SK-N-MC (cell line): ENCODE data around the gene CLCN6.

ENCODE experiments used
- FOXP2 ChIP-seq: optimal IDR thresholded peaks from 2 replicates; pipeline ENCODE3; 2011; ENCODE audit warnings: mild to moderate bottlenecking, moderate library complexity; ENCODE audit not compliant: insufficient read depth; ENCODE audit errors: extremely low read length, control extremely low read depth
- POLR2AphosphoS5 ChIP-seq: IDR thresholded peaks from 2 replicates; pipeline ENCODE4 v1.6.1; 2012; ENCODE audit warnings: mild to moderate bottlenecking, low read depth, low read length, borderline replicate concordance

DNA sequence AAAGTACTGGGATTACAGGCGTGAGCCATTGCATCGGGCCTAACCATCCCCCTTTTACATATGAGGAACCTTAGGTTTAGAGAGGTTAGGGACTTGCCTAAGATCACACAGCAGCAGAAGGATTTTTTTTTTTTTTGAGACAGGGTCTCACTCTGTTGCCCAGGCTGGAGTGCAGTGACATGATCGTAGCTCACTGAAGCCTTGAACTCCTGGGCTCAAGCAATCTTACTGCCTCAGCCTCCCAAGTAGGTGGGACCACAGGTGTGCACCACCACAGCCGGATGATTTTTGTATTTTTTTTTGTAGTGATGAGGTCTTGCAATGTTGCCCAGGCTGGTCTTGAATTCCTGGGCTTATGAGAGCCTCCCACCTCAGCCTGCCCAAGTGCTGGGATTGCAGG is 46.2 kb upstream of the CLCN6 start:
- TF ChIP-seq POLR2AphosphoS5 (no peak), FOXP2 (no peak)
